CD14-positive monocyte (primary cell): ENCODE results near the gene SAP30L. TPM values are rescaled to one million over a fixed set of nuclear protein-coding genes. Genes with fewer than 3 reads are reported as not detected.

Experiments
- DNase-seq, 3 donors: peaks; one replicate each; pipeline ENCODE4 v3.0.0-alpha.2; 2011 to 2022
- H2AFZ ChIP-seq: 2 replicates; pipeline ENCODE4 v1.6.0; 2012; ENCODE audit warnings: mild to moderate bottlenecking, low read depth, low read length, inconsistent platforms; ENCODE audit not compliant: insufficient read depth, poor library complexity, severe bottlenecking
- H3K27ac ChIP-seq, 2 donors: 1 replicate in 1 of 2; 2 replicates in 1 of 2; pipeline ENCODE4 v1.5.1; 2012 to 2013; ENCODE audit warnings: low read length in 2 of 2, control low read depth in 1 of 2, inconsistent platforms in 1 of 2, low read depth in 1 of 2, mild to moderate bottlenecking in 1 of 2
- H3K27me3 ChIP-seq, 2 donors: one replicate each; pipeline versions ENCODE4 v1.6.0 to v1.6.1; 2011 to 2013; ENCODE audit warnings: low read length in 2 of 2; ENCODE audit not compliant: control insufficient read depth in 2 of 2, insufficient read depth in 2 of 2
- H3K36me3 ChIP-seq, 2 donors: replicated peaks in 1 of 2; 1 replicate in 1 of 2; 2 replicates in 1 of 2; pipeline versions ENCODE4 v1.5.1 to v1.6.1; 2012 to 2013; ENCODE audit warnings: low read length in 2 of 2, control low read depth in 1 of 2, inconsistent platforms in 1 of 2, mild to moderate bottlenecking in 1 of 2; ENCODE audit not compliant: insufficient read depth in 2 of 2, control insufficient read depth in 1 of 2
- H3K4me1 ChIP-seq, 2 donors: 1 replicate in 1 of 2; 2 replicates in 1 of 2; pipeline versions ENCODE4 v1.5.1 to v1.6.1; 2012 to 2013; ENCODE audit warnings: low read length in 2 of 2, control low read depth in 1 of 2, inconsistent platforms in 1 of 2, mild to moderate bottlenecking in 1 of 2, moderate library complexity in 1 of 2; ENCODE audit not compliant: insufficient read depth in 2 of 2, control insufficient read depth in 1 of 2
- H3K4me2 ChIP-seq: replicated peaks from 2 replicates; pipeline ENCODE3; 2012; ENCODE audit warnings: low read length, moderate library complexity, mild to moderate bottlenecking; ENCODE audit not compliant: poor library complexity, severe bottlenecking; ENCODE audit errors: extremely low read depth
- H3K4me3 ChIP-seq, 3 experiments: fragments of 200-600 bp in 1 of 3; sonication (generic) in 1 of 3; replicated peaks in 1 of 3; 1 replicate in 2 of 3; 2 replicates in 1 of 3; pipeline ENCODE4 v1.5.1; 2011 to 2013; ENCODE audit warnings: low read length in 3 of 3, mild to moderate bottlenecking in 3 of 3, control low read depth in 2 of 3, low read depth in 2 of 3, inconsistent platforms in 1 of 3, moderate library complexity in 1 of 3
- H3K79me2 ChIP-seq: 2 replicates; pipeline ENCODE4 v1.6.0; 2012; ENCODE audit warnings: mild to moderate bottlenecking, control low read depth, inconsistent platforms, low read length, moderate library complexity; ENCODE audit not compliant: insufficient read depth
- H3K9ac ChIP-seq: 2 replicates; pipeline ENCODE4 v1.6.0; 2017; ENCODE audit warnings: low read length, mild to moderate bottlenecking; ENCODE audit not compliant: insufficient read depth, poor library complexity, severe bottlenecking
- H3K9me3 ChIP-seq, 2 donors: replicated peaks in 1 of 2; 1 replicate in 1 of 2; 2 replicates in 1 of 2; pipeline versions ENCODE4 v1.5.1 to v1.6.1; 2012 to 2013; ENCODE audit warnings: low read length in 2 of 2, control low read depth in 1 of 2; ENCODE audit not compliant: control insufficient read depth in 1 of 2, insufficient read depth in 1 of 2
- H4K20me1 ChIP-seq: 2 replicates; pipeline ENCODE4 v1.6.0; 2012; ENCODE audit warnings: mild to moderate bottlenecking, low read length, control low read depth, moderate library complexity; ENCODE audit not compliant: insufficient read depth
- H3K27ac Mint-ChIP-seq, 7 donors: one replicate each; pipeline ENCODE4 v1.8.0; 2020; ENCODE audit warnings: mild to moderate bottlenecking in 7 of 7, mixed read lengths in 7 of 7, moderate library complexity in 6 of 7, inconsistent platforms in 2 of 7
- H3K27me3 Mint-ChIP-seq, 3 donors: one replicate each; pipeline ENCODE4 v1.8.0; 2021 to 2022; ENCODE audit warnings: low read depth in 3 of 3, mild to moderate bottlenecking in 3 of 3, mixed read lengths in 3 of 3, moderate library complexity in 3 of 3, inconsistent platforms in 1 of 3
- H3K36me3 Mint-ChIP-seq, 2 donors: one replicate each; pipeline ENCODE4 v1.8.0; 2020; ENCODE audit warnings: mixed read lengths in 2 of 2, inconsistent platforms in 1 of 2, mild to moderate bottlenecking in 1 of 2
- H3K4me1 Mint-ChIP-seq: one replicate; pipeline ENCODE4 v1.8.0; 2020; ENCODE audit warnings: mild to moderate bottlenecking, mixed read lengths
- H3K4me3 Mint-ChIP-seq, 2 donors: one replicate each; pipeline ENCODE4 v1.8.0; 2020; ENCODE audit warnings: mild to moderate bottlenecking in 2 of 2, mixed read lengths in 2 of 2, moderate library complexity in 1 of 2
- H3K9me3 Mint-ChIP-seq, 7 donors: one replicate each; pipeline ENCODE4 v1.8.0; 2020 to 2022; ENCODE audit warnings: mixed read lengths in 7 of 7, mild to moderate bottlenecking in 6 of 7, moderate library complexity in 6 of 7, inconsistent platforms in 2 of 7
- WGBS: methylation state at CpG from one replicate; pipeline ENCODE4 v1.1.5; 2013; ENCODE audit warnings: missing lambda C conversion rate; ENCODE audit not compliant: insufficient coverage; 5-methylcytosine and 5-hydroxymethylcytosine counted together
- intact Hi-C, 2 donors: fragments of 100-400 bp; cut with micrococcal nuclease; formaldehyde crosslinking; loops; one replicate each; pipeline versions ENCODE4 v1.15.0 to v1.15.1; 2023
- polyA plus RNA-seq, 3 donors: library from polyadenylated mRNA; depleted of rRNA in 1 of 3; unstranded in 2 of 3; stranded (reverse) in 1 of 3; fragments of 300-500 nt in 2 of 3; fragments of >200 nt in 1 of 3; fragmentation: Illumina TruSeq in 2 of 3; gene quantifications; 1 replicate in 2 of 3; 2 replicates in 1 of 3; pipeline ENCODE4 v1.2.3, GENCODE V29; 2012 to 2021
- TF ChIP-seq, protein P1 (sequence below): fragments of 200-600 bp; IDR thresholded peaks from one replicate; pipeline ENCODE4 v1.8.0; 2022; ENCODE audit warnings: antibody characterized with exemption, mild to moderate bottlenecking

Gene SAP30L
- polyA plus RNA-seq, 3 donors, result 21.1 to 36.1 (median 29.4) TPM

GRCh38 chr5:154467655-154468354 lies 22.0 kb downstream of the SAP30L start:
- DNase-seq, result peak; percentile 52 to 63 (median 63)
- no peak overlapping the region for H3K9ac ChIP-seq
- Mint-ChIP-seq H3K9me3 (peaks cover 0 to 4% (median 0%) of the 10 kb centered on the region in 7 donors), H3K27ac (no peak overlapping the region), H3K4me3 (peak overlapping the region in 1 of 2 donors; percentile 11), H3K36me3 (peaks cover 0 to 6% of the 10 kb centered on the region in 2 donors), H3K4me1 (peaks cover 17% of the 10 kb centered on the region), H3K27me3 (peaks cover 38 to 51% (median 51%) of the 10 kb centered on the region in 3 donors)
- H4K20me1 ChIP-seq, result no peaks in the 10 kb centered on the region
- no peak overlapping the region for H3K4me2 ChIP-seq
- no peak overlapping the region for H3K27ac ChIP-seq
- H2AFZ ChIP-seq, result no peak overlapping the region
- peaks cover 0 to 8% of the 10 kb centered on the region in 2 donors for H3K9me3 ChIP-seq
- peaks cover 33 to 42% of the 10 kb centered on the region in 2 donors for H3K27me3 ChIP-seq
- no peak overlapping the region for H3K4me3 ChIP-seq
- WGBS, result 46% methylated on average over 16 of the region's 18 CpGs
- TF ChIP-seq, protein P1, sequence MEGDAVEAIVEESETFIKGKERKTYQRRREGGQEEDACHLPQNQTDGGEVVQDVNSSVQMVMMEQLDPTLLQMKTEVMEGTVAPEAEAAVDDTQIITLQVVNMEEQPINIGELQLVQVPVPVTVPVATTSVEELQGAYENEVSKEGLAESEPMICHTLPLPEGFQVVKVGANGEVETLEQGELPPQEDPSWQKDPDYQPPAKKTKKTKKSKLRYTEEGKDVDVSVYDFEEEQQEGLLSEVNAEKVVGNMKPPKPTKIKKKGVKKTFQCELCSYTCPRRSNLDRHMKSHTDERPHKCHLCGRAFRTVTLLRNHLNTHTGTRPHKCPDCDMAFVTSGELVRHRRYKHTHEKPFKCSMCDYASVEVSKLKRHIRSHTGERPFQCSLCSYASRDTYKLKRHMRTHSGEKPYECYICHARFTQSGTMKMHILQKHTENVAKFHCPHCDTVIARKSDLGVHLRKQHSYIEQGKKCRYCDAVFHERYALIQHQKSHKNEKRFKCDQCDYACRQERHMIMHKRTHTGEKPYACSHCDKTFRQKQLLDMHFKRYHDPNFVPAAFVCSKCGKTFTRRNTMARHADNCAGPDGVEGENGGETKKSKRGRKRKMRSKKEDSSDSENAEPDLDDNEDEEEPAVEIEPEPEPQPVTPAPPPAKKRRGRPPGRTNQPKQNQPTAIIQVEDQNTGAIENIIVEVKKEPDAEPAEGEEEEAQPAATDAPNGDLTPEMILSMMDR, result peak; percentile 96
- intact Hi-C loops, result loop anchor here (2.0 to 10.0 kb wide), 2 partner anchors 173 to 177 kb away; no protein-coding TSS in a partner anchor
- H3K4me1 ChIP-seq, result peaks cover 3 to 16% of the 10 kb centered on the region in 2 donors
- no peaks in the 10 kb centered on the region for H3K36me3 ChIP-seq
- H3K79me2 ChIP-seq, result no peaks in the 10 kb centered on the region

DNA sequence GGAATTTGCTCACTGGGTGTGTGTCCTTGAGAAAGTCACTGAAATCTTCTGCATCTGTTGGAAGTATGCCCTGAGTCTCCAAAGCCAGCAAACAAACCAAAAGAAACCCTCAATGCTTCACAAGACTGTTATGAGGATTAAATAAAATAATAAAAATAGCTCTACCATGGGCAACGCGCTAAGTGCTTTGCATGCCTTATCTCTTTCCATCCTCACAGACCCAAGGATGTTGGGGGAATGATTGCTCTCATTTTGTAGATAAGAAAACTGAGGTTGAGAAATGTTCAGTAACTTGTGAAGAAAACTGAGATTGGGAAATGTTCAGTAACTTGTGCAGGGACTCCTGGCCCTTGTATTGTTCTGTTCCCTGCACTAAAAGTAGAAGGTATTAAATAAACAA lies 24.3 kb downstream of the SAP30L start:
- peaks cover 61 to 75% (median 73%) of the 10 kb centered on the region in 3 donors for H3K27me3 Mint-ChIP-seq
- no peak overlapping the region for H3K27ac ChIP-seq
- TF ChIP-seq, protein P1, result no peak
- H3K27ac Mint-ChIP-seq, result no peak overlapping the region
- no peak for DNase-seq
- H2AFZ ChIP-seq, result no peak overlapping the region
- WGBS, result no CpG with 5 or more reads among the region's 2 CpGs
- H3K4me1 Mint-ChIP-seq, result peaks cover 34% of the 10 kb centered on the region
- peaks cover 56 to 65% of the 10 kb centered on the region in 2 donors for H3K27me3 ChIP-seq
- peaks cover 0 to 30% of the 10 kb centered on the region in 2 donors for H3K9me3 ChIP-seq
- H3K4me2 ChIP-seq, result no peak overlapping the region
- intact Hi-C loops, result no loop called here
- H3K4me3 ChIP-seq, result no peak overlapping the region
- H4K20me1 ChIP-seq, result no peaks in the 10 kb centered on the region
- H3K4me1 ChIP-seq, result peaks cover 3 to 11% of the 10 kb centered on the region in 2 donors
- peaks cover 0 to 12% (median 5%) of the 10 kb centered on the region in 7 donors for H3K9me3 Mint-ChIP-seq
- H3K4me3 Mint-ChIP-seq, result peak overlapping the region in 1 of 2 donors; percentile 80
- no peaks in the 10 kb centered on the region for H3K36me3 ChIP-seq
- peaks cover 0 to 6% of the 10 kb centered on the region in 2 donors for H3K36me3 Mint-ChIP-seq
- H3K79me2 ChIP-seq, result no peaks in the 10 kb centered on the region
- H3K9ac ChIP-seq, result no peak overlapping the region
